Measurements from ENCODE around the gene TNIK. TPM values are rescaled to one million over a fixed set of nuclear protein-coding genes. Genes with fewer than 3 reads are reported as not detected.

The TNIK gene
- total RNA-seq, 1 donor from 2014 or later: 2.5 TPM

GRCh38 chr3:171402281-171402680 is 57.9 kb downstream of the TNIK start:
- H3K4me1 Mint-ChIP-seq: no peaks in the 10 kb centered on the region
- intact Hi-C loops (cut with micrococcal nuclease): no loop called here
- POLR2A ChIA-PET: no interaction called here

GRCh38 chr3:171401432-171401831 is 58.8 kb downstream of the TNIK start:
- Mint-ChIP-seq H3K4me3 (no peak overlapping the region), H3K4me1 (no peaks in the 10 kb centered on the region), H3K27me3 (peaks cover 3% of the 10 kb centered on the region), H3K27ac (no peak overlapping the region), H3K9me3 (no peaks in the 10 kb centered on the region), H3K36me3 (ENCODE audit: low read depth) (no peaks in the 10 kb centered on the region)
- TF ChIP-seq CTCF (IDR thresholded peaks at IDR 0.05): no peak
- no peak for DNase-seq
- CTCF ChIA-PET: no interaction called here
- intact Hi-C loops (cut with micrococcal nuclease): no loop called here
- POLR2A ChIA-PET: no interaction called here
- no peak for ATAC-seq (ENCODE audit: low read depth)

More at GRCh38 chr3:171402281-171402680, 57.9 kb downstream of the TNIK start:
- no peaks in the 10 kb centered on the region for H3K36me3 Mint-ChIP-seq (ENCODE audit: low read depth)
- DNase-seq (no peak), ATAC-seq (ENCODE audit: low read depth) (no peak)
- peaks cover 3% of the 10 kb centered on the region for H3K27me3 Mint-ChIP-seq
- no peaks in the 10 kb centered on the region for H3K9me3 Mint-ChIP-seq
- CTCF ChIA-PET: no interaction called here
- TF ChIP-seq CTCF (IDR thresholded peaks at IDR 0.05): no peak
- no peak overlapping the region for H3K4me3 Mint-ChIP-seq
- H3K27ac Mint-ChIP-seq: no peak overlapping the region

GRCh38 chr3:171399842-171400241 is 60.4 kb downstream of the TNIK start:
- H3K27me3 Mint-ChIP-seq: peaks cover 3% of the 10 kb centered on the region
- intact Hi-C loops (cut with micrococcal nuclease): no loop called here
- CTCF ChIA-PET: no interaction called here
- ATAC-seq (ENCODE audit: low read depth): no peak
- H3K9me3 Mint-ChIP-seq: no peaks in the 10 kb centered on the region
- TF ChIP-seq CTCF (IDR thresholded peaks at IDR 0.05): no peak
- no peaks in the 10 kb centered on the region for H3K4me1 Mint-ChIP-seq
- H3K36me3 Mint-ChIP-seq (ENCODE audit: low read depth): no peaks in the 10 kb centered on the region
- POLR2A ChIA-PET: no interaction called here
- no peak for DNase-seq
- H3K4me3 Mint-ChIP-seq: no peak overlapping the region
- no peak overlapping the region for H3K27ac Mint-ChIP-seq

GRCh38 chr3:171398343-171398742 is 61.9 kb downstream of the TNIK start:
- no peaks in the 10 kb centered on the region for H3K4me1 Mint-ChIP-seq
- ATAC-seq (ENCODE audit: low read depth) (no peak), DNase-seq (no peak)
- H3K36me3 Mint-ChIP-seq (ENCODE audit: low read depth): no peaks in the 10 kb centered on the region
- no peak for TF ChIP-seq CTCF (IDR thresholded peaks at IDR 0.05)
- no peaks in the 10 kb centered on the region for H3K9me3 Mint-ChIP-seq
- no peak overlapping the region for H3K27ac Mint-ChIP-seq
- CTCF ChIA-PET: no interaction called here
- intact Hi-C loops (cut with micrococcal nuclease): no loop called here
- H3K4me3 Mint-ChIP-seq: no peak overlapping the region
- POLR2A ChIA-PET: no interaction called here
- H3K27me3 Mint-ChIP-seq: peaks cover 3% of the 10 kb centered on the region

- Mint-ChIP-seq H3K27ac (no peak overlapping the region), H3K4me1 (no peaks in the 10 kb centered on the region), H3K9me3 (peaks cover 2% of the 10 kb centered on the region), H3K36me3 (ENCODE audit: low read depth) (no peaks in the 10 kb centered on the region), H3K27me3 (no peaks in the 10 kb centered on the region), H3K4me3 (no peak overlapping the region)
- DNase-seq: no peak
- CTCF ChIA-PET: no interaction called here
- no peak for TF ChIP-seq CTCF (IDR thresholded peaks at IDR 0.05)
- no peak for ATAC-seq (ENCODE audit: low read depth)
- POLR2A ChIA-PET: no interaction called here
- intact Hi-C loops (cut with micrococcal nuclease): no loop called here
Measured at GRCh38 chr3:171397089-171397488, 63.1 kb downstream of the TNIK start.
